Coronary artery (tissue), 2 donors: Measurements from ENCODE around the gene APOD.
"Not testable (repeated sequence)": the region's sequence is repeated elsewhere in the genome, so short reads cannot be mapped to it uniquely, and the experiment has no call there.

ENCODE experiments used
- DNase-seq: peaks from one replicate; pipeline ENCODE4 v3.0.0-alpha.2; 2017; ENCODE audit warnings: low spot score
- H3K27ac ChIP-seq, 2 donors: fragments of 200-600 bp; sonication (generic); one replicate each; pipeline ENCODE4 v1.5.1; 2016 to 2019
- H3K4me3 ChIP-seq: fragments of 200-600 bp; sonication (generic); 2 replicates; pipeline ENCODE4 v1.5.1; 2016; ENCODE audit warnings: mild to moderate bottlenecking, moderate library complexity
- TF ChIP-seq, protein P1 (sequence below): fragments of 200-600 bp; sonication (generic); IDR thresholded peaks from one replicate; pipeline ENCODE4 v1.5.1; 2019; ENCODE audit warnings: antibody characterized with exemption

APOD gene

DNA sequence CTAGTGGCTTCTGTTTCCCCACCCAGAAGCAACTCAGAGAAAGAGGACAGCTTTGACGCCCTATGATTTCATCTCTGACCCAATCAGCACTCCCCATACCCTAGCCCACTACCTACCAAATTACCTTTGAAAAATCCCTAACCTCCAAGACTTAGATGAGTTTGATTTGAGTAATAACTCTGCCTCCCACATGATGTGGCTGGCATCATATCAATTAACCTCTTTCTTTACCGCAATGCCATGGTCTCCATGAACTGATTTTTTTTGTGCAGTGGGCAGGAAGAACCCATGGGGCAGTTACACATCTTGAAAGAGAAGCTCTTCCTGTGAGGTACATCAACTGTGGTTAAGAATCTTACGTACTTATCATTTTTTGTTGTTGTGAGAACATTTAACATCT is 25.5 kb upstream of the APOD start:
- peak; percentile 16 for DNase-seq
- no peak overlapping the region for H3K4me3 ChIP-seq
- TF ChIP-seq, protein P1, sequence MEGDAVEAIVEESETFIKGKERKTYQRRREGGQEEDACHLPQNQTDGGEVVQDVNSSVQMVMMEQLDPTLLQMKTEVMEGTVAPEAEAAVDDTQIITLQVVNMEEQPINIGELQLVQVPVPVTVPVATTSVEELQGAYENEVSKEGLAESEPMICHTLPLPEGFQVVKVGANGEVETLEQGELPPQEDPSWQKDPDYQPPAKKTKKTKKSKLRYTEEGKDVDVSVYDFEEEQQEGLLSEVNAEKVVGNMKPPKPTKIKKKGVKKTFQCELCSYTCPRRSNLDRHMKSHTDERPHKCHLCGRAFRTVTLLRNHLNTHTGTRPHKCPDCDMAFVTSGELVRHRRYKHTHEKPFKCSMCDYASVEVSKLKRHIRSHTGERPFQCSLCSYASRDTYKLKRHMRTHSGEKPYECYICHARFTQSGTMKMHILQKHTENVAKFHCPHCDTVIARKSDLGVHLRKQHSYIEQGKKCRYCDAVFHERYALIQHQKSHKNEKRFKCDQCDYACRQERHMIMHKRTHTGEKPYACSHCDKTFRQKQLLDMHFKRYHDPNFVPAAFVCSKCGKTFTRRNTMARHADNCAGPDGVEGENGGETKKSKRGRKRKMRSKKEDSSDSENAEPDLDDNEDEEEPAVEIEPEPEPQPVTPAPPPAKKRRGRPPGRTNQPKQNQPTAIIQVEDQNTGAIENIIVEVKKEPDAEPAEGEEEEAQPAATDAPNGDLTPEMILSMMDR: no peak
- H3K27ac ChIP-seq: no peak overlapping the region

- H3K4me3 ChIP-seq, H3K27ac ChIP-seq, DNase-seq: not testable (repeated sequence)
These were observed 18.0 kb upstream of the APOD start for GRCh38 chr3:195601785-195602184.

DNA sequence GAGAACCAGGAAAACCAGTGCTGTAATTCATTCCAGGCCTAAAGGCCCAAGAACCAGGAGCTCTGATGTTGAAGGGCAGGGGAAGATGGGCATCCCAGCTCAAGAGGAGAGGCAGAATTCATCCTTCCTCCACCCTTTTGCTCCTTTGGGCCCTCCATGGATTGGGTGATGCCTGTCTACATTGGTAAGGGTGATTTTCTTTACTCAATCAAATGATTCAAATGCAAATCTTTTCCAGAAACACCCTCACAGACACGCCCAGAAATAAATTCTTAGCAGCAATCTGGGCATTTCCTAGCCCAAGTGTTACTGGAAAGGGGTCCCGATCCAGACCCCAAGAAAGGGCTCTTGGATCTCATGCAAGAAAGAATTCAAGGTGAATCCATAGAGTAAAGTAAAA is 17.6 kb upstream of the APOD start:
- DNase-seq: no peak
- Histone ChIP-seq H3K4me3 (no peak overlapping the region), H3K27ac (no peak overlapping the region)
- TF ChIP-seq, protein P1: no peak

DNA sequence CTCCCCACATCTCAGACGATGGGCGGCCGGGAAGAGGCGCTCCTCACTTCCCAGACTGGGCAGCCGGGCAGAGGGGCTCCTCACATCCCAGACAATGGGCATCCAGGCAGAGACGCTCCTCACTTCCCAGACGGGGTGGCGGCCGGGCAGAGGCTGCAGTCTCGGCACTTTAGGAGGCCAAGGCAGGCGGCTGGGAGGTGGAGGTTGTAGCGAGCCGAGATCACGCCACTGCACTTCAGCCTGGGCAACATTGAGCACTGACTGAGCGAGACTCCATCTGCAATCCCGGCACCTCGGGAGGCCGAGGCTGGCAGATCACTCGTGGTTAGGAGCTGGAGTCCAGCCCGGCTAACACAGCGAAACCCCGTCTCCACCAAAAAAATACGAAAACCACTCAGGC is 16.2 kb upstream of the APOD start:
- not testable (repeated sequence) for H3K4me3 ChIP-seq, DNase-seq, H3K27ac ChIP-seq

DNA sequence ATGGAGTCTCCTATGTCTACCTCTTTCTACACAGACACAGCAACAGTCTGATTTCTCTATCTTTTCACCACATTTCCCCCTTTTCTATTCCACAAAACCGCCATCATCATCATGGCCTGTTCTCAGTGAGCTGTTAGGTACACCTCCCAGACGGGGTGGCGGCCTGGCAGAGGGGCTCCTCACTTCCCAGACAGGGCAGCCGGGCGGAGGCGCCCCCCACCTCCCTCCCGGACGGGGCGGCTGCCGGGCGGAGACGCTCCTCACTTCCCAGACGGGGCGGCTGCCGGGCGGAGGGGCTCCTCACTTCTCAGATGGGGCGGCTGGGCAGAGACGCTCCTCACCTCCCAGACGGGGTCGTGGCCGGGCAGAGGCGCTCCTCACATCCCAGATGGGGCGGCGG is 15.8 kb upstream of the APOD start:
- H3K27ac ChIP-seq, DNase-seq, H3K4me3 ChIP-seq: not testable (repeated sequence)

DNA sequence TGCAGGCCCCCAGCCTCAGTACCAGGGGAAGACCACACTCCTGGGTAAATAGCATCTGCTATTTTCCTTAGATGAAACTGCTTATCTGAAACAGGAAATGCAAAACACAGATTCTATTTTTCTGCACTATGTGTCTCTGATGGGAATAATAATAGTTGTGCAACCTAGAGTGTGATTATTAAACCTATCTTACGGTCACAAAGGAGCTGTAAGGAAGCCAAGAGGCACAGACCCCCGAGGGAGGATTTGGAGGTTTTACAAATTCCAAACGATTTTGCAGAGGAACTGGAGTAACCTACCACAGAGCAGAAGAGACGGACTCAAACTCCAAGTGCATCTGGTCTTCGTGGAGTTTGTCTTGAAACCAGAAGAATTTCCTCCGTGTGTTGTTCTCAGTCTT is 14.1 kb upstream of the APOD start:
- no peak for DNase-seq
- Histone ChIP-seq H3K4me3 (no peak overlapping the region), H3K27ac (peak overlapping the region in 1 of 2 donors; percentile 48)
- TF ChIP-seq, protein P1: no peak

DNA sequence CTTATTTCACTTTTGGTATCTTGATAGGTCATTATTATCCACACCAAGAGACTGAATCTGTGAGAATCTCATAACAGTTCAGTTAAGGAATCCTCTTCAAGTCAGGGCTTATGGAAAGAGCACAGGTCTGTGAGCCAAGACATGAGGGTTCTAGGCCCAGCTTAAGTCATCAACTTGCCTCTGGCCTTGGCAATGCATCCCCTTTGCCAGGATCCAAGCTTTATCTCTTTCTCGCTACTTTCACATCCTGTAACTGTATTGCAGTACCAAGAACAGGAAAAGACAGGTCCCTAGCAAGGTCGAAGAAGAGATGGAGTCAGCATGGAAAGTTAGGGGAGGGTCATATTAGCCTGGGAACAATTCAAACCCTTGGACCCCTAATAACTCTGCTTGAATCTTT is 13.5 kb upstream of the APOD start:
- no peak overlapping the region for H3K4me3 ChIP-seq
- H3K27ac ChIP-seq: peak overlapping the region in 1 of 2 donors; percentile 48
- no peak for DNase-seq
- TF ChIP-seq, protein P1: no peak

DNA sequence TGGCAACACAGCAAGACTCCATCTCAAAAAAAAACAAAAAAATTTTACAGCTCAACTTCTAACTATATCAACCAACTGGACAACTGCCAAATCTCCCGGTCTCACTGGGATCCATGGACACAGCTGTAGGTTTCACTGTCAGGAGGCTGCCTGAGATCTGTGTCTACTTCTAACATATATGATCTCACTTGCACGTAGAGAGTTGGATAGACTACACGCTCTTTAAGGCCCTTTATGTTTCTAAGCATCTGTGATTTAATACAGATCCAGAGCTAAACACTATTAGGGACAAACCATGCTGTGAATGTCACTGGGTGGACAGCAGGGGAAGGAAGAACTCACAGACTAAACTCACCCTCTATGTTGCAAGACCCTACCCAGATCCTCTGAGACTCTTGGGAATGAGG is 13.0 kb upstream of the APOD start:
- Histone ChIP-seq H3K27ac (peak overlapping the region in 1 of 2 donors; percentile 48), H3K4me3 (no peak overlapping the region)
- TF ChIP-seq, protein P1: no peak
- no peak for DNase-seq

GRCh38 chr3:195595785-195596531 is 12.2 kb upstream of the APOD start:
- TF ChIP-seq, protein P1: no peak
- Histone ChIP-seq H3K4me3 (no peak overlapping the region), H3K27ac (peak overlapping the region in 1 of 2 donors; percentile 48)
- DNase-seq: no peak
